ENCODE results near the gene LDAH. TPM values are rescaled to one million over a fixed set of nuclear protein-coding genes. Genes with fewer than 3 reads are reported as not detected.

Gene LDAH
- total and polyA plus RNA-seq, 2 experiments from 2014 or later = 12.1 to 37.5 TPM

GRCh38 chr2:20674974-20675679, 147.8 kb downstream of the LDAH start:
- Mint-ChIP-seq H3K4me1 (peaks cover 57% of the 10 kb centered on the region), H3K9me3 (no peaks in the 10 kb centered on the region; the same call in 2 of the 3 replicates), H3K27ac (no peak overlapping the region), H3K36me3 (ENCODE audit: low read depth) (no peaks in the 10 kb centered on the region), H3K4me3 (no peak overlapping the region), H3K27me3 (ENCODE audit: insufficient read depth, low read depth, poor library complexity) (peaks cover 55% of the 10 kb centered on the region)
- H3K27ac ChIP-seq (ENCODE audit: low read depth) = no peak overlapping the region
- DNase-seq (ENCODE audit: low spot score) (no peak), ATAC-seq (no peak; the same call in 2 of the 3 replicates)
- peaks cover 3% of the 10 kb centered on the region; the same call in 1 of the 2 replicates for H3F3A ChIP-seq (replicated peaks; ENCODE audit: low read depth)
- peaks cover 51% of the 10 kb centered on the region for H3K27me3 ChIP-seq (ENCODE audit: insufficient read depth)
- H3K4me1 ChIP-seq (ENCODE audit: insufficient read depth) = peaks cover 41% of the 10 kb centered on the region
- no peaks in the 10 kb centered on the region; the same call in 1 of the 2 replicates for H4K20me1 ChIP-seq (replicated peaks; ENCODE audit: insufficient read depth)
- TF ChIP-seq NANOG (IDR thresholded peaks at IDR 0.05; ENCODE audit: borderline replicate concordance) = no peak
- TF ChIP-seq ZNF331 (CRISPR knock-in tag; IDR thresholded peaks at IDR 0.05; ENCODE audit: low read depth) = no peak
- TF ChIP-seq EZH2phosphoT487 (IDR thresholded peaks at IDR 0.05; ENCODE audit: unreplicated experiment) = no peak
- TF ChIP-seq REST (IDR thresholded peaks at IDR 0.05; ENCODE audit: unreplicated experiment) = no peak
- TF ChIP-seq CREB1 (CRISPR knock-in tag; IDR thresholded peaks at IDR 0.05; ENCODE audit: low read depth) = no peak
- TF ChIP-seq, protein P1, sequence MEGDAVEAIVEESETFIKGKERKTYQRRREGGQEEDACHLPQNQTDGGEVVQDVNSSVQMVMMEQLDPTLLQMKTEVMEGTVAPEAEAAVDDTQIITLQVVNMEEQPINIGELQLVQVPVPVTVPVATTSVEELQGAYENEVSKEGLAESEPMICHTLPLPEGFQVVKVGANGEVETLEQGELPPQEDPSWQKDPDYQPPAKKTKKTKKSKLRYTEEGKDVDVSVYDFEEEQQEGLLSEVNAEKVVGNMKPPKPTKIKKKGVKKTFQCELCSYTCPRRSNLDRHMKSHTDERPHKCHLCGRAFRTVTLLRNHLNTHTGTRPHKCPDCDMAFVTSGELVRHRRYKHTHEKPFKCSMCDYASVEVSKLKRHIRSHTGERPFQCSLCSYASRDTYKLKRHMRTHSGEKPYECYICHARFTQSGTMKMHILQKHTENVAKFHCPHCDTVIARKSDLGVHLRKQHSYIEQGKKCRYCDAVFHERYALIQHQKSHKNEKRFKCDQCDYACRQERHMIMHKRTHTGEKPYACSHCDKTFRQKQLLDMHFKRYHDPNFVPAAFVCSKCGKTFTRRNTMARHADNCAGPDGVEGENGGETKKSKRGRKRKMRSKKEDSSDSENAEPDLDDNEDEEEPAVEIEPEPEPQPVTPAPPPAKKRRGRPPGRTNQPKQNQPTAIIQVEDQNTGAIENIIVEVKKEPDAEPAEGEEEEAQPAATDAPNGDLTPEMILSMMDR (conservative IDR thresholded peaks at IDR 0.05; ENCODE audit: low read depth in 2 of 2) = no peak
- H3K9me2 ChIP-seq (ENCODE audit: insufficient read depth) = no peaks in the 10 kb centered on the region
- no peaks in the 10 kb centered on the region for H3K79me2 ChIP-seq (replicated peaks; ENCODE audit: insufficient read depth)
- no peak overlapping the region for H3K4me2 ChIP-seq
- no peak overlapping the region for H2AFZ ChIP-seq
- H3K36me3 ChIP-seq (ENCODE audit: insufficient read depth) = no peaks in the 10 kb centered on the region
- H3K4me3 ChIP-seq = no peak overlapping the region

- H3K4me3 Mint-ChIP-seq = no peak overlapping the region
- H3K27me3 ChIP-seq (ENCODE audit: insufficient read depth) = peaks cover 58% of the 10 kb centered on the region
- no peaks in the 10 kb centered on the region; the same call in 2 of the 3 replicates for H3K9me3 Mint-ChIP-seq
- no peak overlapping the region for H3K4me3 ChIP-seq
- H4K20me1 ChIP-seq (replicated peaks; ENCODE audit: insufficient read depth) = no peaks in the 10 kb centered on the region; the same call in 1 of the 2 replicates
- H3K4me1 Mint-ChIP-seq = peaks cover 62% of the 10 kb centered on the region
- DNase-seq (ENCODE audit: low spot score) (no peak), ATAC-seq (no peak)
- H3K36me3 Mint-ChIP-seq (ENCODE audit: low read depth) = no peaks in the 10 kb centered on the region
- H3K36me3 ChIP-seq (ENCODE audit: insufficient read depth) = no peaks in the 10 kb centered on the region
- no peaks in the 10 kb centered on the region for H3K79me2 ChIP-seq (replicated peaks; ENCODE audit: insufficient read depth)
- TF ChIP-seq POLR2AphosphoS5 (IDR thresholded peaks at IDR 0.05; ENCODE audit: low read depth) (no peak), STAT1 (IDR thresholded peaks at IDR 0.05; ENCODE audit: unreplicated experiment) (no peak), EZH2 (IDR thresholded peaks at IDR 0.05; ENCODE audit: low read depth, unreplicated experiment) (no peak), JUNB (IDR thresholded peaks at IDR 0.05; ENCODE audit: unreplicated experiment) (no peak), CREB1 (CRISPR knock-in tag; IDR thresholded peaks at IDR 0.05; ENCODE audit: low read depth) (no peak)
- H3K4me1 ChIP-seq (ENCODE audit: insufficient read depth) = peaks cover 47% of the 10 kb centered on the region
- H3K27ac Mint-ChIP-seq = no peak overlapping the region
- H3K4me2 ChIP-seq = no peak overlapping the region
- no peak overlapping the region for H3K27ac ChIP-seq (ENCODE audit: low read depth)
- no peak overlapping the region for H2AFZ ChIP-seq
- peaks cover 3% of the 10 kb centered on the region; the same call in 1 of the 2 replicates for H3F3A ChIP-seq (replicated peaks; ENCODE audit: low read depth)
- H3K9me2 ChIP-seq (ENCODE audit: insufficient read depth) = no peaks in the 10 kb centered on the region
- H3K27me3 Mint-ChIP-seq (ENCODE audit: insufficient read depth, low read depth, poor library complexity) = peaks cover 62% of the 10 kb centered on the region
Measured at GRCh38 chr2:20674309-20674965, 148.5 kb downstream of the LDAH start.

Data from GM23338 (cell line).